Prostate gland (tissue), 2 donors: Measurements from ENCODE around the gene ZFX. TPM values are rescaled to one million over a fixed set of nuclear protein-coding genes. Genes with fewer than 3 reads are reported as not detected.

Experiments
- DNase-seq: peaks from one replicate; pipeline ENCODE4 v3.0.0-alpha.2; 2019; ENCODE audit warnings: low spot score
- H3K27ac ChIP-seq, 2 donors: fragments of 200-600 bp; sonication (generic); 2 replicates each; pipeline ENCODE4 v1.5.1; 2017 to 2019
- H3K27me3 ChIP-seq: fragments of 200-600 bp; sonication (generic); replicated peaks from 2 replicates; pipeline ENCODE4 v1.5.1; 2019; ENCODE audit not compliant: insufficient read depth
- H3K36me3 ChIP-seq, 2 donors: fragments of 200-600 bp; sonication (generic); 1 replicate in 1 of 2; 2 replicates in 1 of 2; pipeline versions ENCODE4 v1.5.1 to v1.8.1; 2017 to 2019
- H3K4me1 ChIP-seq: fragments of 200-600 bp; sonication (generic); replicated peaks from 2 replicates; pipeline ENCODE4 v1.5.1; 2019
- H3K4me3 ChIP-seq, 2 donors: fragments of 200-600 bp; sonication (generic); 2 replicates each; pipeline ENCODE4 v1.5.1; 2017 to 2019
- H3K9me3 ChIP-seq: fragments of 200-600 bp; sonication (generic); 2 replicates; pipeline ENCODE4 v1.5.1; 2017
- CTCF ChIP-seq, 4 experiments: fragments of 200-600 bp in 2 of 4; fragments of 450-650 bp in 2 of 4; sonication (generic) in 2 of 4; IDR thresholded peaks; 1 replicate in 3 of 4; 2 replicates in 1 of 4; pipeline ENCODE4 v1.5.1; 2016 to 2019; ENCODE audit warnings: antibody characterized with exemption in 4 of 4, mild to moderate bottlenecking in 2 of 4, moderate library complexity in 2 of 4
- POLR2A ChIP-seq: fragments of 450-650 bp; IDR thresholded peaks from one replicate; pipeline ENCODE4 v1.6.1; 2016; ENCODE audit warnings: antibody characterized with exemption, mild to moderate bottlenecking
- POLR2AphosphoS5 ChIP-seq: sonication (generic); formaldehyde crosslinking; IDR thresholded peaks from one replicate; pipeline ENCODE4 v1.6.1; 2017; ENCODE audit warnings: antibody characterized with exemption
- WGBS: methylation state at CpG from one replicate; pipeline ENCODE4 v1.1.5; 2018; 5-methylcytosine and 5-hydroxymethylcytosine counted together
- intact Hi-C: fragments of 100-400 bp; cut with DNase I; formaldehyde crosslinking; loops from one replicate; pipeline ENCODE4 v1.14.2; 2022
- total RNA-seq, 2 donors: library from RNA; depleted of rRNA; stranded (reverse); fragments of >200 nt; gene quantifications; one replicate each; pipeline ENCODE4 v1.1.0, GENCODE V29; 2016

ZFX gene
- total RNA-seq, 2 donors from 2014 or later: 42.0 to 43.5 TPM

- 92% methylated on average over 4 of the region's 4 CpGs for WGBS
- no peak for TF ChIP-seq POLR2A
- TF ChIP-seq CTCF (IDR thresholded peaks at IDR 0.05): no peak
- no peak for TF ChIP-seq POLR2AphosphoS5
- Histone ChIP-seq H3K4me1 (no peaks in the 10 kb centered on the region), H3K4me3 (no peak overlapping the region), H3K27me3 (no peaks in the 10 kb centered on the region), H3K27ac (no peak overlapping the region), H3K36me3 (no peaks in the 10 kb centered on the region), H3K9me3 (no peaks in the 10 kb centered on the region)
- DNase-seq: no peak
- intact Hi-C loops: no loop called here
These were observed 48.6 kb downstream of the ZFX start for GRCh38 chrX:24198101-24198500.

- Histone ChIP-seq H3K27me3 (no peaks in the 10 kb centered on the region), H3K36me3 (no peaks in the 10 kb centered on the region), H3K4me1 (no peaks in the 10 kb centered on the region), H3K27ac (no peak overlapping the region), H3K9me3 (no peaks in the 10 kb centered on the region), H3K4me3 (no peak overlapping the region)
- 69% methylated on average over 2 of the region's 2 CpGs for WGBS
- intact Hi-C loops: no loop called here
- no peak for TF ChIP-seq POLR2A
- TF ChIP-seq POLR2AphosphoS5: no peak
- TF ChIP-seq CTCF (IDR thresholded peaks at IDR 0.05): no peak
- no peak for DNase-seq
These were observed 50.6 kb downstream of the ZFX start for GRCh38 chrX:24200133-24200532.

- TF ChIP-seq POLR2A (no peak), POLR2AphosphoS5 (no peak), CTCF (IDR thresholded peaks at IDR 0.05) (no peak)
- intact Hi-C loops: no loop called here
- H3K9me3 ChIP-seq: no peaks in the 10 kb centered on the region
- no peak for DNase-seq
- no peak overlapping the region for H3K27ac ChIP-seq
- H3K27me3 ChIP-seq: no peaks in the 10 kb centered on the region
- 36% methylated on average over 1 of the region's 1 CpG for WGBS
- H3K36me3 ChIP-seq: no peaks in the 10 kb centered on the region
- H3K4me1 ChIP-seq: no peaks in the 10 kb centered on the region
- H3K4me3 ChIP-seq: no peak overlapping the region
These were observed 51.7 kb downstream of the ZFX start for GRCh38 chrX:24201216-24201615.

- TF ChIP-seq CTCF (IDR thresholded peaks at IDR 0.05): no peak
- no peak for TF ChIP-seq POLR2AphosphoS5
- TF ChIP-seq POLR2A: no peak
- DNase-seq: no peak
- Histone ChIP-seq H3K27me3 (no peaks in the 10 kb centered on the region), H3K36me3 (no peaks in the 10 kb centered on the region), H3K4me1 (no peaks in the 10 kb centered on the region), H3K27ac (no peak overlapping the region), H3K9me3 (no peaks in the 10 kb centered on the region), H3K4me3 (no peak overlapping the region)
- intact Hi-C loops: no loop called here
- 80% methylated on average over 6 of the region's 6 CpGs for WGBS
These were observed 53.0 kb downstream of the ZFX start for GRCh38 chrX:24202465-24203031.

- DNase-seq: no peak
- H3K27me3 ChIP-seq: no peaks in the 10 kb centered on the region
- no peaks in the 10 kb centered on the region for H3K36me3 ChIP-seq
- no peaks in the 10 kb centered on the region for H3K9me3 ChIP-seq
- WGBS: 95% methylated on average over 13 of the region's 13 CpGs
- H3K4me1 ChIP-seq: no peaks in the 10 kb centered on the region
- H3K4me3 ChIP-seq: no peak overlapping the region
- TF ChIP-seq POLR2A (no peak), CTCF (IDR thresholded peaks at IDR 0.05) (no peak), POLR2AphosphoS5 (no peak)
- no peak overlapping the region for H3K27ac ChIP-seq
- intact Hi-C loops: no loop called here
These were observed 53.7 kb downstream of the ZFX start for GRCh38 chrX:24203072-24203808.
